Measurements from ENCODE around the gene MC1R.
"Not testable (repeated sequence)": the region's sequence is repeated elsewhere in the genome, so short reads cannot be mapped to it uniquely, and the experiment has no call there.

The MC1R gene

DNA sequence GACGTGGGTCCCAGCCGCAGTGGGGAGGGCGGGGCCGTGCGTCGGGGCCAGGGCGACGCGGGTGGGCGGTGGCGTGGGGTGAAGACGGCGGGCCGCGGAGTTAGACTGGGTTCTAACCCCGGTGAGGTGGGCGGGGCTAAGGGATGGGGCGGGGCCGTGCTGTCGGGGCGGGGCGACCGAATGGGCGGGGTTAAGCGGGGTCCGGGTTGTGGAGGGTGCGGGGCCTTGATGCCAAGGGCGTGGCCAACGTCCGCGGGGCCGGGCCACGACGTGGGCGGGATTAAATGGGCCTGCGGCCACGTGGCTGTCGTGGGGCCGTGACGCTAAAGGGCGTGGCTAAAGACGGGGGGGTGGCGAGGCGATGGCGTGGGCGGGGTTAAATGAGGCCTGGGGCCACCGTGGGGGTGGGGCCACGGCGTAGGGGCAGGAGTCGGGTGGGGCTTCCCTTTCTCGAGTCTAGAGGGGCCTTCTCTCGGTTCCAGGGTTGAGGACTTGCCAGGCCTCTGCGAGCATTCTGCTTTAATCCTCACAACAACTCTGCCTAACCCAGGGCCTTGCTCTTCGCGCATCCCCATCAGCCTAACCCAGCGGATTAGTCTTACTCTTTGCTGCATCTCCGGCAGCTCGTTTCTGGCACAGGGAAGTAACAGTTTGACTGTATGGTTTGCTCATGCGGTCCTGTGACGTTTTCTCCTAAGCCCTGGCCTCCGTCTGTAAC is 44.5 kb upstream of the MC1R start:
- Mint-ChIP-seq H3K4me3 (peak overlapping the region; percentile 86), H3K27ac (peak overlapping the region; percentile 99), H3K36me3 (ENCODE audit: low read depth) (peaks cover 39% of the 10 kb centered on the region), H3K4me1 (peaks cover 9% of the 10 kb centered on the region), H3K9me3 (peaks cover 7% of the 10 kb centered on the region), H3K27me3 (ENCODE audit: low read depth, poor library complexity) (peaks cover 3% of the 10 kb centered on the region)
- peak; percentile 95 for DNase-seq
- TF ChIP-seq, protein P1, sequence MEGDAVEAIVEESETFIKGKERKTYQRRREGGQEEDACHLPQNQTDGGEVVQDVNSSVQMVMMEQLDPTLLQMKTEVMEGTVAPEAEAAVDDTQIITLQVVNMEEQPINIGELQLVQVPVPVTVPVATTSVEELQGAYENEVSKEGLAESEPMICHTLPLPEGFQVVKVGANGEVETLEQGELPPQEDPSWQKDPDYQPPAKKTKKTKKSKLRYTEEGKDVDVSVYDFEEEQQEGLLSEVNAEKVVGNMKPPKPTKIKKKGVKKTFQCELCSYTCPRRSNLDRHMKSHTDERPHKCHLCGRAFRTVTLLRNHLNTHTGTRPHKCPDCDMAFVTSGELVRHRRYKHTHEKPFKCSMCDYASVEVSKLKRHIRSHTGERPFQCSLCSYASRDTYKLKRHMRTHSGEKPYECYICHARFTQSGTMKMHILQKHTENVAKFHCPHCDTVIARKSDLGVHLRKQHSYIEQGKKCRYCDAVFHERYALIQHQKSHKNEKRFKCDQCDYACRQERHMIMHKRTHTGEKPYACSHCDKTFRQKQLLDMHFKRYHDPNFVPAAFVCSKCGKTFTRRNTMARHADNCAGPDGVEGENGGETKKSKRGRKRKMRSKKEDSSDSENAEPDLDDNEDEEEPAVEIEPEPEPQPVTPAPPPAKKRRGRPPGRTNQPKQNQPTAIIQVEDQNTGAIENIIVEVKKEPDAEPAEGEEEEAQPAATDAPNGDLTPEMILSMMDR (IDR thresholded peaks at IDR 0.05): no peak

DNA sequence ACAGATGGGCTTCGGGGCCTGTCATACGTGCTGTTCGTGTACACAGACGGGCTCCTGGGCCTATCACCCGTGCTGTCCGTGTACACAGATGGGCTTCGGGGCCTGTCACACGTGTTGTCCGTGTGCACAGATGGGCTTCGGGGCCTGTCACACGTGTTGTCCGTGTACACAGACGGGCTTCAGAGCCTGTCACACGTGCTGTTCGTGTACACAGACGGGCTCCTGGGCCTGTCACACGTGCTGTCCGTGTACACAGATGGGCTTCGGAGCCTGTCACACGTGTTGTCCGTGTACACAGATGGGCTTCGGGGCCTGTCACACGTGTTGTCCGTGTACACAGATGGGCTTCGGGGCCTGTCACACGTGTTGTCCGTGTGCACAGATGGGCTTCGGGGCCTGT is 39.5 kb upstream of the MC1R start:
- DNase-seq; H3K4me1 Mint-ChIP-seq; H3K27me3 Mint-ChIP-seq (ENCODE audit: low read depth, poor library complexity); H3K27ac Mint-ChIP-seq; H3K4me3 Mint-ChIP-seq; H3K9me3 Mint-ChIP-seq: not testable (repeated sequence)
- peaks cover 64% of the 10 kb centered on the region for H3K36me3 Mint-ChIP-seq (ENCODE audit: low read depth)

DNA sequence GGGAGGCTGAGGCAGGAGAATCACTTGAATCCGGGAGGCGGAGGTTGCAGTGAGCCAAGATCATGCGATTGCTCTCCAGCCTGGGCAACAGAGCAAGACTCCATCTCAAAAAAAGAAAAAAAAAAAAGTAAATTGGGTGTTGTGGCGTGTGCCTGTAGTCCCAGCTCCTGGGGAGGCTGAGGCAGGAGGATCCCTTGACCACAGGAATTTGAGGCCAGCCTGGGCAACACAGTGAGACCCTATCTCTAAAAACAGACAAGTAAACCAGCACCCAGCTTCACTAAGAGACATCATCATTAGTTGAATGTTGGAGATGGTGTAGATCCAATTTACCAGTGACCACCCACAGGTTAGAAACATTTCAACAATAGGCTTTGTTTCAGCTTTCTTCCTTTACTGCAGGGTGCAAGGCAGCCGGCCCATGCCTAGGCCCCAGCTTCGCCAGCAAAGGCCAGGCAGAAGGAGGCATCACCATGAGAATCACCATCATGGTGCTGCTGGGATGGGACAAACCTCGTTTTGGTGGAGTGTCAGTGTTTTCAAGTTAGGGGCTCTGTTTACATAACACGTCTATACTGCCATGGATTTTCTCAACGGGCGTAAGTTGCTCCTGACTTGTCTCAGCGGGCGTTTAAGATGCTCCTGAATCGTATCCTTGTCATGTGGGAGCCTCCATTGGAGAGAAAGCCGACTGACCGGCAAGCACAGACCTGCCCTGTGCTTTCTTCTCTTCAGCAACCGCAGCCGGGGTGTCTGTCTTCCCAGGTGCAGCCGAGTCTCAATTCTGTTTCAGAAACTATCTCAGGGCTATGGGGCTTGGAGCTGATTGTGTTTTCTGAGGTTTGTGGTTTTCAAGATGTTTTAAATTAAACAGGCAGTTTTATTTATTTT is 37.9 kb upstream of the MC1R start:
- no peak overlapping the region for H3K4me3 Mint-ChIP-seq
- H3K27ac Mint-ChIP-seq: peak overlapping the region; percentile 81

DNA sequence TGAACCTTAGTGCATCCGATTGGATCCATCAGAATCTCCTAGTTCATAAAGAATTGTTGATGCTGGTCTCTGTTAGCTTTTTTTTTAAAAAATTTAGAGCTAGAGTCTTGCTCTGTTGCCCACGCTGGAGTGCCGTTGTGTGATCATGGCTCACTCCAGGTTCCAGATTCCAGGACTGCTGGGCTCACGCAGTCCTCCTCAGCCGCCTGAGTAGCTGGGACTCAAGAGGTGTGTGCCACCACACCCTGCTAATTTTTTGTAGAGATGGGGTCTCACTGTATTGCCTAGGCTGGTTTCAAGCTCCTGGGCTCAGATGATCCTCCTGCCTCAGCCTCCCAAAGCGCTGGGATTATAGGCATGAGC is 37.3 kb upstream of the MC1R start:
- no peaks in the 10 kb centered on the region for H3K9me3 Mint-ChIP-seq
- TF ChIP-seq, protein P1 (IDR thresholded peaks at IDR 0.05): no peak
- no peaks in the 10 kb centered on the region for H3K27me3 Mint-ChIP-seq (ENCODE audit: low read depth, poor library complexity)
- peaks cover 59% of the 10 kb centered on the region for H3K36me3 Mint-ChIP-seq (ENCODE audit: low read depth)
- no peaks in the 10 kb centered on the region for H3K4me1 Mint-ChIP-seq
- H3K4me3 Mint-ChIP-seq: no peak overlapping the region
- no peak for DNase-seq
- no peak overlapping the region for H3K27ac Mint-ChIP-seq

More for the DNA sequence above, 37.9 kb upstream of the MC1R start:
- TF ChIP-seq, protein P1 (IDR thresholded peaks at IDR 0.05): no peak
- DNase-seq: no peak
- H3K9me3 Mint-ChIP-seq: no peaks in the 10 kb centered on the region
- no peaks in the 10 kb centered on the region for H3K4me1 Mint-ChIP-seq
- no peaks in the 10 kb centered on the region for H3K27me3 Mint-ChIP-seq (ENCODE audit: low read depth, poor library complexity)
- peaks cover 65% of the 10 kb centered on the region for H3K36me3 Mint-ChIP-seq (ENCODE audit: low read depth)

DNA sequence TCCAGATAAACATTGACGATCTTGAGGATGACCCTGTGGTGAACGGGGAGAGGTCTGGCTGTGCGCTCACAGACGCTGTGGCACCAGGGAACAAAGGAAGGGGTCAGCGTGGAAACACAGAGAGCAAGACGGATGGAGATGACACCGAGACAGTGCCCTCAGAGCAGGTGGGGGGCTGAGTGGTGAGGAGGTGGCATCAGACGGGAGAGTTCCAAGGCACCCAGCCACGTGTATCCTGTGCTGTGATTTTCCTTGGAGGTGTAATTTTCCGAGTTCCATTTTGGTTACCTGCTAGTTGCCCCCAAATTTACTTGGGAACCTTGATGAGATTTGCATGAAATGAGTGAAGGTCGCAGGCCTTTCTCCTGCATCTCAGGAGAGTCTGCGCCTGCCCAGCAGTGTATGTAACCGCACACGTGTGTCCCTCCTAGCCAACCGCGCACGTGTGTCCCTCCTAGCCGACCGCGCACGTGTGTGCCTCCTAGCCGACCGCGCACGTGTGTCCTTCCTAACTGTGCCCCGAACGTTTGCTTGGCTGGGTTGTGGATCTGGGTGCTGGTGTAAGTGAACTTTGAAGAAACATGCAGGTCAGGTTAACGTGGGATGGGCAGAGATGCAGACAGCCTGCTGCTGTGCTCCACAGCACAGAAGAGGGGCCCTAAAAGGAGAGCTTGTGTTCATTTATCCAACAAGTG is 35.2 kb upstream of the MC1R start:
- Mint-ChIP-seq H3K4me1 (no peaks in the 10 kb centered on the region), H3K4me3 (no peak overlapping the region), H3K27ac (peak overlapping the region; percentile 77), H3K27me3 (ENCODE audit: low read depth, poor library complexity) (no peaks in the 10 kb centered on the region), H3K36me3 (ENCODE audit: low read depth) (peaks cover 61% of the 10 kb centered on the region), H3K9me3 (no peaks in the 10 kb centered on the region)
- TF ChIP-seq, protein P1 (IDR thresholded peaks at IDR 0.05): no peak
- DNase-seq: no peak

DNA sequence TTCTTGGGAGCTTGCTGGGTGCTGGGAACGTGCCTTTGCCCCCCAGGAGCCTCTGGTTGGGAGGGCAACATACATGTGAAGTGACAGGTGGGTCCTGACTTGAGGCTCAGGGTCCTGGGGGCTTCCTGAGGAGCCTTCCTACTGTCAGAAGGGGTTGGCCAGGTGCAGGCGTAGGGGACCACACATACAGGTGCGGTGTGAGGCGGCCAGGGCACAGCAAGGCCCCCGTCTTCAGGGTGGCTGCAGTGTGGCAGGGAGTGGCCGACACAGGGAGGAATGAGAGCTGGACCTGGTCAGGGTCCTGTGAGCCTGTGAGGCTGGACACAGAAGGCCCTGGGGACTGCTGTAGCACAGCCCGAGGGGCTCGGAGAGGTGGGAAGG is 34.6 kb upstream of the MC1R start:
- Mint-ChIP-seq H3K27ac (peak overlapping the region; percentile 77), H3K27me3 (ENCODE audit: low read depth, poor library complexity) (no peaks in the 10 kb centered on the region), H3K4me1 (no peaks in the 10 kb centered on the region), H3K36me3 (ENCODE audit: low read depth) (peaks cover 57% of the 10 kb centered on the region), H3K9me3 (no peaks in the 10 kb centered on the region), H3K4me3 (no peak overlapping the region)
- no peak for DNase-seq
- TF ChIP-seq, protein P1 (IDR thresholded peaks at IDR 0.05): no peak

Measured in nephron progenitor cell (in vitro differentiated cells).